Fibroblast of skin of left biceps (primary cell): ENCODE results near the gene ADAMTS3.
"Not testable (repeated sequence)": the region's sequence is repeated elsewhere in the genome, so short reads cannot be mapped to it uniquely, and the experiment has no call there.

Experiments
- DNase-seq, 2 experiments: peaks; one replicate each; pipeline ENCODE4 v3.0.0-alpha.2; 2013; ENCODE audit warnings: low read depth in 2 of 2

ADAMTS3 gene

GRCh38 chr4:72553540-72554337 lies 15.3 kb downstream of the ADAMTS3 start:
- no peak for DNase-seq

GRCh38 chr4:72552447-72552846 lies 16.6 kb downstream of the ADAMTS3 start:
- DNase-seq: no peak

GRCh38 chr4:72546456-72546855 lies 22.6 kb downstream of the ADAMTS3 start:
- peak in 1 of 2 experiments; percentile 18 for DNase-seq

GRCh38 chr4:72540694-72541093 lies 28.3 kb downstream of the ADAMTS3 start:
- not testable (repeated sequence) for DNase-seq

- no peak for DNase-seq
Measured at GRCh38 chr4:72538006-72538405, 31.0 kb downstream of the ADAMTS3 start.

GRCh38 chr4:72536443-72536842 lies 32.6 kb downstream of the ADAMTS3 start:
- DNase-seq: no peak

GRCh38 chr4:72531768-72532290 lies 37.2 kb downstream of the ADAMTS3 start:
- no peak for DNase-seq

- no peak for DNase-seq
Measured at GRCh38 chr4:72531322-72531721, 37.7 kb downstream of the ADAMTS3 start.

GRCh38 chr4:72529148-72529822 lies 39.7 kb downstream of the ADAMTS3 start:
- no peak for DNase-seq

GRCh38 chr4:72527038-72527646 lies 41.9 kb downstream of the ADAMTS3 start:
- DNase-seq: no peak

- DNase-seq: peak; percentile 28 to 39
Measured at GRCh38 chr4:72525938-72526337, 43.1 kb downstream of the ADAMTS3 start.

GRCh38 chr4:72522440-72522839 lies 46.6 kb downstream of the ADAMTS3 start:
- no peak for DNase-seq

GRCh38 chr4:72513227-72513626 lies 55.8 kb downstream of the ADAMTS3 start:
- DNase-seq: no peak

- no peak for DNase-seq
Measured at GRCh38 chr4:72507860-72508419, 61.1 kb downstream of the ADAMTS3 start.

- DNase-seq: no peak
Measured at GRCh38 chr4:72507167-72507566, 61.9 kb downstream of the ADAMTS3 start.

GRCh38 chr4:72505314-72505744 lies 63.7 kb downstream of the ADAMTS3 start:
- no peak for DNase-seq

GRCh38 chr4:72500214-72500613 lies 68.8 kb downstream of the ADAMTS3 start:
- no peak for DNase-seq

- DNase-seq: no peak
Measured at GRCh38 chr4:72496119-72496518, 72.9 kb downstream of the ADAMTS3 start.

- DNase-seq: no peak
Measured at GRCh38 chr4:72494156-72494555, 74.9 kb downstream of the ADAMTS3 start.

- DNase-seq: peak; percentile 9 to 14
Measured at GRCh38 chr4:72489267-72489666, 79.8 kb downstream of the ADAMTS3 start.

GRCh38 chr4:72486991-72487390 lies 82.0 kb downstream of the ADAMTS3 start:
- no peak for DNase-seq

GRCh38 chr4:72484981-72485380 lies 84.0 kb downstream of the ADAMTS3 start:
- DNase-seq: no peak
